Measurements from ENCODE around the gene TMEM204. TPM values are rescaled to one million over a fixed set of nuclear protein-coding genes. Genes with fewer than 3 reads are reported as not detected.

Gene TMEM204
- total and polyA plus RNA-seq, 10 of the 15 experiments (the other 5 are each of a cell fraction or from before 2014, with no cell fraction given): 0.05 to 0.30 (median 0.18) TPM; not detected in 7

GRCh38 chr16:1538804-1539520 lies 5.5 kb downstream of the TMEM204 start:
- Histone ChIP-seq H3K27me3 (replicated peaks in 1 of 2; ENCODE audit: control insufficient read depth in 2 of 2, insufficient read depth in 2 of 2, low read length in 1 of 2) (no peaks in the 10 kb centered on the region; a peak in 1 of 4 replicates), H3K79me2 (ENCODE audit: control insufficient read depth, insufficient read depth, low read length) (no peaks in the 10 kb centered on the region), H2AFZ (ENCODE audit: control insufficient read depth, low read depth, low read length) (no peak overlapping the region), H3K36me3 (ENCODE audit: control insufficient read depth in 2 of 2, insufficient read depth in 2 of 2, low read length in 1 of 2) (no peaks in the 10 kb centered on the region), H3K4me3 (no peak overlapping the region), H4K20me1 (ENCODE audit: control insufficient read depth, insufficient read depth) (no peaks in the 10 kb centered on the region), H3K27ac (ENCODE audit: control insufficient read depth, insufficient read depth) (no peak overlapping the region), H3K9me3 (replicated peaks; ENCODE audit: control insufficient read depth, insufficient read depth, low read length) (no peaks in the 10 kb centered on the region), H3K4me2 (ENCODE audit: control insufficient read depth, insufficient read depth) (no peak overlapping the region), H3K4me1 (ENCODE audit: control insufficient read depth, insufficient read depth, low read length) (peaks cover 6% of the 10 kb centered on the region), H3K9ac (ENCODE audit: control insufficient read depth, insufficient read depth, low read length) (no peak overlapping the region)
- no peak for DNase-seq (ENCODE audit: low read depth, low spot score)
- TF ChIP-seq SMC3 (IDR thresholded peaks at IDR 0.05; ENCODE audit: borderline replicate concordance, low read length) (peak; percentile 19; the same call in 1 of the 2 replicates), RAD21 (IDR thresholded peaks at IDR 0.05; ENCODE audit: insufficient read depth, low read depth, low read length) (peak; percentile 53), SIX5 (IDR thresholded peaks at IDR 0.05; ENCODE audit: low read depth, low read length, severe bottlenecking) (no peak), SIN3A (IDR thresholded peaks at IDR 0.05; ENCODE audit: low read depth, low read length) (no peak), LARP7 (IDR thresholded peaks at IDR 0.05) (no peak), POLR2AphosphoS2 (IDR thresholded peaks at IDR 0.05; ENCODE audit: low read depth, low read length) (no peak), BCL3 (IDR thresholded peaks at IDR 0.05; ENCODE audit: borderline replicate concordance, insufficient read depth, low read depth, low read length, poor library complexity, severe bottlenecking) (no peak), REST (IDR thresholded peaks at IDR 0.05; ENCODE audit: low read depth, low read length) (no peak), MTA3 (IDR thresholded peaks at IDR 0.05; ENCODE audit: borderline replicate concordance, low read length) (no peak), ASH2L (IDR thresholded peaks at IDR 0.05; ENCODE audit: borderline replicate concordance, low read depth) (no peak)
- TF ChIP-seq, protein P1, sequence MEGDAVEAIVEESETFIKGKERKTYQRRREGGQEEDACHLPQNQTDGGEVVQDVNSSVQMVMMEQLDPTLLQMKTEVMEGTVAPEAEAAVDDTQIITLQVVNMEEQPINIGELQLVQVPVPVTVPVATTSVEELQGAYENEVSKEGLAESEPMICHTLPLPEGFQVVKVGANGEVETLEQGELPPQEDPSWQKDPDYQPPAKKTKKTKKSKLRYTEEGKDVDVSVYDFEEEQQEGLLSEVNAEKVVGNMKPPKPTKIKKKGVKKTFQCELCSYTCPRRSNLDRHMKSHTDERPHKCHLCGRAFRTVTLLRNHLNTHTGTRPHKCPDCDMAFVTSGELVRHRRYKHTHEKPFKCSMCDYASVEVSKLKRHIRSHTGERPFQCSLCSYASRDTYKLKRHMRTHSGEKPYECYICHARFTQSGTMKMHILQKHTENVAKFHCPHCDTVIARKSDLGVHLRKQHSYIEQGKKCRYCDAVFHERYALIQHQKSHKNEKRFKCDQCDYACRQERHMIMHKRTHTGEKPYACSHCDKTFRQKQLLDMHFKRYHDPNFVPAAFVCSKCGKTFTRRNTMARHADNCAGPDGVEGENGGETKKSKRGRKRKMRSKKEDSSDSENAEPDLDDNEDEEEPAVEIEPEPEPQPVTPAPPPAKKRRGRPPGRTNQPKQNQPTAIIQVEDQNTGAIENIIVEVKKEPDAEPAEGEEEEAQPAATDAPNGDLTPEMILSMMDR (IDR thresholded peaks at IDR 0.05 in 2 of 3, conservative IDR thresholded peaks at IDR 0.05 in 1 of 3; ENCODE audit: control insufficient read depth in 2 of 3, extremely low read depth in 1 of 3, insufficient read depth in 1 of 3, low read depth in 3 of 3, low read length in 3 of 3): peak; percentile 25 to 51 (median 44); a peak in 4 of 6 replicates
- CTCF ChIA-PET: interaction anchor here (0.8 to 1.4 kb wide), 3 partner anchors 99 to 176 kb away, joined by 3 to 6 read pairs (median 3); no protein-coding TSS in a partner anchor
- 67% methylated on average over 22 of the region's 22 CpGs for WGBS (ENCODE audit: insufficient coverage, insufficient replicate concordance, low lambda C conversion rate, missing lambda C conversion rate)
- SMC1A ChIA-PET (ENCODE audit: uncharacterized antibody, unreplicated experiment): interaction anchor here (0.8 kb wide), 1 partner anchor 111 kb away, joined by 3 read pairs; no protein-coding TSS in a partner anchor
- POLR2A ChIA-PET: interaction anchor here (0.6 kb wide), 1 partner anchor 110 kb away, joined by 3 read pairs; no protein-coding TSS in a partner anchor
- FAIRE-seq: no peak
- intact Hi-C loops (cut with micrococcal nuclease; ENCODE audit: unreplicated experiment) (no loop called here), in situ Hi-C loops (cut with MboI) (no loop called here)
- ATAC-seq: peak; percentile 83
- no TSS peak for BruUV-seq (replicated peaks)
- RAD21 ChIA-PET (ENCODE audit: unreplicated experiment): no interaction called here
